SKM-1 treated with dmso at 0.1 percent for 144 hours (cell line): ENCODE results near the gene ALG12.

Experiments used
- DNase-seq: peaks from one replicate; lab custom pipeline; 2025; ENCODE audit not compliant: unreplicated experiment; lab: John Stamatoyannopoulos, UW

ALG12 gene

GRCh38 chr22:49958366-49958921 lies 40.2 kb upstream of the ALG12 start:
- DNase-seq = no peak

DNA sequence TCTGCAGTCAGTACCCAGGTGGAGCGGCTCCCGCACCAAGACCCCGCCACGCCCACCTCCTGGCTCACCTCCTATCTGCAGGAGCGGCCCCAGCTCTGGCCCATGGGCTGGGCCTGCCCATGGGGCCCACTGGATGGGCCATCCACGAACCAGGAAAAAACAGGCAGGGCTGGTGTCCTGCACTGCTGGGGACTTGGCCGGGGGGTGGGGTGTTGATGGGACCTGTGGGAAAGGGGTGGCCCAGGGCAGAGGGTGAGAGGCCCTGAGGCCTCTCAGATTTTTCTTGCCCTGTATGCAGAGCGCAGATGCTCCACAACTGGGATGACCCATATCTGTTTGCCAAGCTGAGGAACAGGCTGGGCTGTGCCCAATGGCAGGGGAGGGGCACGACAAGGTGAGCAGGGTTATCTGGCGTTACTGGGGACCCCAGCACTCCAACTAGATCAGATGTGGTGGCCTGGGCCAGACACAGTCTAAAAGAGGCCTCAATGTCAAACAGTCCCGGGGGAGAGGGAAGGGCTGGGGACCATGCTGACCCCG lies 39.7 kb upstream of the ALG12 start:
- DNase-seq = no peak

DNA sequence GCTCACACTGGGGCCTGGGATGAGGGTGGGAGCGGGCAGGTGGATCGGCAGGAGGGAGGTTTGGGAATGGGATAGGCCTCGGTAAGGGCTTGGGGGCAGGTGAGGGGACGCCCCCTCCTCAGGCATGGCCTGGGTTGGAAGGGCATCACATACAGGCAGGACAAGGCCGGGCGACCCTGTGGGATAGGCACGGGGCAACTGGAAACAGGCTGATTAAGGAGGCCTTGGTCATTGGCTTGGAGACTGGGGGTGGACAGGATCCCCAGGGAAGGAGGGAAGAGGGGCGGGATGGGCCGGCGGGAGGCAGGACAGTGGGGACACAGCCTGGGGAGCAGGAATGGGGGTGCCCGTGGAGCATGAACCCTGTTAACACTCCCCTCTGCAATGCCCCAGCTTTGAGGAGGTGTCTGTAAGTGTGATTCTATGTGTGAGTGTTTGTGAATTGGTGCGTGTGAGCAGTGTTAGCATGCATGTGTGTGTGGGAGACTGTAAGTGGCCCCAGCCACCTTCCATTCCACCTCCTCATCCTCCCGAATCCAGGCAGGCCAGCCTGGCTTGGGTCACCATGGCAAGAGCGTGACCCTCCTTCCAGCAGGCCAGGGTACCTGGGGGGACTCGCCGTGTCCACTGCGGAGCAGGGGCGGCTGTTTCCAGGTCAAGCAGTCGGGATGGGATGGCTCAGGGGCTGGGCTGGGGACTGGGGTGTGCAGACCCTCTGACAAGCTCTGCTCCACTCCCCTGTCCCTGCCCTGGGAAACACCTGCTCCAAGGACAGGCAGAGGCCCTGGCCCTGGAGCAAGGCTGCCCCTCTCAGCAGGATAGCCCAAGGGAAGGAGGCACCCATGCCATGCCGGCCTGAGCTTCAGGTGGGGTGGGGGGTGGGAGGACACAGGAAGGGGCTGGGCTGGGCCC lies 38.9 kb upstream of the ALG12 start:
- no peak for DNase-seq

DNA sequence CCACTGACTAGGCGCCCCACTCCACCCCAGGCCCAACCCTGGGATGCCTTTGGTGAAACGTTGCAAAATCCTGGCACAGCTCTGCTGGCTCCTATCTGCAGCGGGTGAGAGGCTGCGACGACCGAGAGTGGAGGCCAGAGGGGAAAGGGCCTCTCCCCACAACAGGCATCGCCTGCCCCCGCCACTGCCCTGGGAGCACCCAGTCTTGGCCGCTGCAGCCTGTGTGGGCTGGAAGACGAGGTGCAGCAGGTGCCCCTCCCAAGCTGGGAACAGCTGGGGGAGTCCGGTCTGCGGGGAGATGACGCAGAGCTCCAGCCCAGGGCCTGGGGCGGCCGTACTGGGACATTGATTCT lies 38.2 kb upstream of the ALG12 start:
- no peak for DNase-seq

DNA sequence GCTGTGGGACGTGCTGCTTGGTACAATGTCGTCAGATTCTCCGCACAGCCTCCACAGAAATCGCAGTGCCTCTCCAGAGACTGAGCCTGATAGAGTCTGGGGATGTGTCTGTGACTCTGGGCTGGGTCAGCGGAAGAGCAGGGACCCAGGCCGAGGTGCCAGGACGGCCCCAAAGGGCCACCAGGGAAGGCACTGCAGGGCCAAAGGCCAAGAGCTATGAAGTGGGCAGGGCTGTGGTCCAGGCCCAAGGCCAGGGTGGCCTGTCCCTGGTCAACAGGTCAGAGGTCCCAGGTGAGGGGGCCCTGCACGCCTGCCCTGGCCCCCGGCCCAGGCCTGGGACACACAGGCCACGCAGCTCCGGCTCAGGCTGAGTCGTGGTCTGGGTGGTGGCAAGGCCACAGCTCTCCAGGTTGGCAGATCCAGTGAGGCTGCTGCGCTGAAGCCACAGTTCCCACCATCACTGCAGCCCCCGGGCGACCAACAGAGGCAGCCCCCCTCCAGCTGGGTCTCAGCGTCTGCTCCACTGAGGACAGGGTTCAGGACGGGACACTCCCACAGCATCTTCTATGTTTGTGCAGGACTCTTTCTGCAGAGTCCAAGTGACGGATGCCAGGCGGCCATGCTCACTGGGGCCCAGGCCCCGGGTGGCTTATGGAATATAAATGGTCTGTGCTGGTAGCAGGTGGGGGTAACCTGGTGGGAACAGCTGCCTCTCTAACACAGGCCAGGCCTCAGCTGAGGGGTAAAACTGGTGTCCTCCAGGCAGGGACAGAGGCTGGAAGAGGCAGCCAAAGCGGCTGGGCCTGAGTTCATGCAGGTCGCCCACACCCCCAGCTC lies 37.6 kb upstream of the ALG12 start:
- DNase-seq = no peak

DNA sequence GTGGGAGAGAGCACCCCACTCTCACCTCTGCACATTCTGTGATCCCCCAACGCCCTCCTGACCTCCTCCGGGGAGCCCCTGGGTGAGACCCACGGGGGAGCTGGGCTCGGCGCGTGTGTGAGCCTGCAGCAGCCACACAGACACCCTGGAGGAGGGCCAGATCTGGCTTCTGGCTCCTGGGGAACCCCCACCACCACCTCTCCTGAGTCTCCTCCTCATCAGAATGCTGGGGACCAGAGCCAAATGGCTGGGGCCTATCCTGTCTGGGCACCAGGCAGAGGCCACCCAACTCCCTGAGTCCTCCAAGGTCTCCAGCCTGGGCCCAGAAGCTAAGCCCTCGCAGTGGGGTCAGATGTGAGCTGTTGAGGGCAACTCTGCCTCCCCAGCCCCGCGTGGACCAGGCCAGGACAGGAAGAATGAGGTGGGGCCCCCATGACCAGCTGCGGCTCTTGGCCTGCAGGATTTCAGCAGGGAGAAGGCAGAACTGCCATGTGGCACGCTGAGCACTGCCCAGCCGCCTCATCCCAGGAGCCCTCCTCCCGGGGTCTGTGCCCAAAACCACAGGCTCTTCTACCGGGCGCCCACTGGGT lies 36.8 kb upstream of the ALG12 start:
- no peak for DNase-seq

- DNase-seq = no peak
Observed at GRCh38 chr22:49954354-49954753, 36.1 kb upstream of the ALG12 start.

DNA sequence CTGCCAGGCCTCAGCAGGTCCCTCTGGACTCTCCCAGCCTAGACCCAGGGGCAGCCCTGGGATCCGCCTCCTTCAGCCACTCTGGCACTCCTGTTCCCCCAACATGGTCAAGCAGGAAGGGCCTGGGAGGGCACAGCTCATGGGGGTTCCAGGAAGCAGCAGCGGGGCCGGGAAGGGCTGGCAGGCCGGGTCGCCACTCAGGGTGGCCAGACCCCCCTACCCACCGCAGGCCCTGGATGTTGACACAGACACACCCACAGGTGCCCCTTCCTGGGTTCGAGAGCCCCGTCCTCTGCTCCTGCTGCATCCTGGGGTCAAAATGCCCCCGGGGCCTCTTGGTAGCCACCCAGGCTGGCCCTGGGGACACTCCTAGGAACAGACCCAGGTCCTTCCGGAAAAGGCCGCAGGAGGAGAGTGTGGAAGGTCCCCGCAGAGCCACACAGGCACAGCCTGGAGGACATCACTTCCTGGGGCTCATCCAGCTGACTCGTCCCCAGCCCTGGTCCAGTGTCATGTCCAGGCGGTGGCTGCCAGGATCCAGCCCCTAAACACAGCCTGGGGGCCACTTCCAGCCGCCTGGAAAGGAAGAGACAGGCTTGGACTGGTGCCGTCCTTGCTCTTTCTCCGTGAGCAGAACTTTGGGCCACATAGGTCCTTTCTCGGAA lies 35.6 kb upstream of the ALG12 start:
- DNase-seq = no peak

DNA sequence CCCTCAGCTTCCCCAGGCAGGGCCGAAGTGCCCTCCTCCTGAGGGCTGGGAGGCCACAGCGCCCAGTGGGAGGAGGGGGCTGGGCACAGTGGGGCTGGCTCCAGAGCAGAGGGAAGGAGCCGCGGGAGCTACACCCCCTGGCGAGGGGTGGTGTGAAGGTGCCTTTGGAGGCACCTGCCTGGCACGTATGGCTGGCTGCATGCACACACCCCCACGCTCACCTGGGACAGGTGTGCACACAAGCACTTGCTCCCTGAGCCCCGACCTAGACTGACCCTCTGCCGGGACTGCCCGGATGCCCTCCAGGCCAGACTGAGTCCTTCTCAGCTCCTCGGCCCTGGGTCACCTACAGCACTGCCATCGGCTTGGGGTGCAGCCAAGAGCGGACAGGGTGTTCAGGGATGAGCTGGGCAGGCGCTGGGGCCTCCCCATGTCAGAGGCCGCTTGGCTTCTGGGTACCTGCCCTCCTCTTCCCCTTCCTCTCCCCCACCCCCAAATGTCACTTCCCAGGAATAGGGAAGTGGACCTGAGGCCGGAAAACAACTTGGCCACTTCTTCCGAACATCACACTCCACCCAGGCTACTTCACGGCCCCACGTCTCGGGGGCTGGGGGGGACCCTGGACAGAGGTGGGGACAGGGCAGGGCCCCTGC lies 34.9 kb upstream of the ALG12 start:
- no peak for DNase-seq

DNA sequence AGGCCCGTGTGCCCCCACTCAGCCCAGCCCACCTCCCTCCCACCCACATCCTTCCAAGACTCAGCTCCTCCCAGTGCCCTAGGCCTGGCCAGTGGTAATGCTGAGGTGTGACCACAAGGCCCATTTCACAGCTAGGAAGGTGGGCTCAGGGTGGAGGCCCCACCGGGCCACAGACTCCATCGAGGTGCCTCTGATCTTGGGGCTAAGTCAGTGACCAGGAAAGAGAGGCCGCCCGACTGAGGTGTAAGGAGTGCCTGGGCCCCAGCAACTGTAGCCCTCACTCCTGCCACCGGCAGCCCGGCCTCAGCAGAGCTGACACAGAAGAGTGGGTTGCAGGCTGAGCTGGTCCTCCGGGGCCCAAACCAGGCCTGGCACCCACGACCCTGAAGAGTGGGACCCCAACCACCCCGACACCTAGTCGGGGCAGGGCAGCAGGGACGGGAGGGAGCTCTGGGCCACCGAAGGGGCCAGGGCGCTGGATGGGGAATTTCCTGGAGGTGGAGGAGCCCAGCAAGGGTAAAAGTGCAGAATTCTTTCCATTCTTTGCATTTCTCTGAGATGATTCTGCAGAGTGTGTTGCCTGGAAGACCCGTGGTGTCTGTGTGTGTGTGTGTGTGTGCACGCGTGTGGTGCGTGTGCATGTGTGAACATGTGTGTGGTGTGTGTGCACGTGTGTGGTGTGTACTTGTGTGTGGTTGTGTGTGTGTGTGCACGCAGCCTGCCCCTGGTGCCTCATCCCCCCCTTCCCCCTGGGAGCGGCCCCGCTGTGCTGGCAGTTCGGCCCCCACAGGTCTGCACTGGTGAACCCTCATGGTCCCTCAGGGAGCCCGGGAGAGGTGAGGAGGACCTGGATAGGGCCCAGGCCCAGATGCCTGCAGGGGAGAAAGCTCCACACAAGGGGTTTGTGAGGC lies 34.0 kb upstream of the ALG12 start:
- DNase-seq = no peak

DNA sequence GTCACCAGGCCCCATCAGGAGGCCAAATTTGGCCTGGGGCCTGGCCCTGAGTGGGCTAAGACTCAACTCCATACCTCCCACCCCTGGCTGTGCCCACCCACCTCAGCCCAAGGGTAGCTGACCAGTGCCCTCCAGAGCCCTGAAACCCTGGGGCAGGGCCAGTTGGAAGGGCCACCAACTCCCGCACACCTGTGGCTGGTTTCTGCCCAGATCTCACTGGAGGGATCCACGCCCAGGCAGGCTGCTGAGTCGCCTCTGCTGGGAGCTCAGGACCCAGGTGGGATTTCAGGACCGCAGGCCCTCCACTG lies 33.4 kb upstream of the ALG12 start:
- DNase-seq = no peak

DNA sequence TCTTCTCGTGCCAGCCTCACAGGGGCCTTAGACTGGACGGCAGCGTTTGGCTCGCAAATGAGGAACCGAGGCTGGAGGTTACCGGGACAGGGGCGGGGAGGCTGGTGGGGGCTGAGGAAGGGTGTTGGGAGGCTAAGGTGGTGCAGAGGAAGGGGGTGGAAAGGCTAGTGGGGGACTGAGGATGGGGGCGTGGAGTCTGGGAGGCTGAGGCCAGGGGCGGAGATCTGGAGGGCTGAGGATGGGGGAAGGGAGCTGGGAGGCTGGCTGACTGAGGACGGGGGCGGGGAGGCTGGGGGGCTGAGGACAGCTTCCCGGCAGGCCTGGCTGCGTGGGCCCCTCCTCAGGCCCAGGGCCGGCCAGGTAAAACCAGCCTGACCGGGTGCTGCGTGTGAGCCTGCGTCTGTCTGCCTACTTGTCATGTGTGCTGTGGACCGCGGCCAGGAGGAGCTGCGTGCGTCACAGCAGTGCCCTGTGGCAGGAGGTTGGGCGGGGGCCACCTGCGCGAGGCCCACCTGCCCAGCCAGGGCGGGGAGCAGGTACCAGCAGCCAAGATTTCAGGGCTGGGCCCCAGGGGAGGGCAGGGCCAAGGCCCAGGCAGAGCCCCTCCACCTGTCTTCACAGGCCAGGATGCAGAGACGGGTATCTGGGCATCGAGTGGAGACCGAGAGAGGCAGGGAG lies 32.9 kb upstream of the ALG12 start:
- DNase-seq = no peak

DNA sequence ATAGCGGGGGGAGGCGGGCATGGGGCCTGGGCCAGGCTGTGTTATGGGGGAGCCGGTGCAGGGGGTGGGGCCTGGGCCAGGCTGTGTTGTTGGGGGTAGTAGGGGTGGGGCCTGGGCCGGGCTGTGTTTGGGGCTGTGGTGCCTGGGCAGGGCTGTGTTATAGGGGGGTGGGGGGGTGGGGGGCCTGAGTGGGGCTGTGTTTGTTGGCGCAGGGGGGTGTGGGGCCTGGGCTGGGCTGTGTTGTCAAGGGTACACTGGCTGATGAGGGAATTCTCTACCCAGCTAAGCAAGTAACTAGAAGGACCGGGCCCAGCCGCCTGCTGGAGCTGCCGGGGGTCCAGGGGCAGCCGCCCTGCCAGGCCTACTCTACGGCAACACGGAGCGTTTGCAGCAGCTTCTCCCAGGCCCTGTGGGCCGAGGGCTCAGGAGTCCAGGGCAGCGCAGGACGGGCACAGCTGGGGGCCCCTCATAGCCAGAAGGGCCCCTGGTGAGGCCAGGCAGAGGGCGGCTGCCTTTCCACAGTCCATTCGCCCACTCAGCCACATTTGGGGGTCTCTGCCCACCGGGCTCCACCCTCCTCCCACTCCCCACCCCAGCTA lies 32.3 kb upstream of the ALG12 start:
- no peak for DNase-seq

DNA sequence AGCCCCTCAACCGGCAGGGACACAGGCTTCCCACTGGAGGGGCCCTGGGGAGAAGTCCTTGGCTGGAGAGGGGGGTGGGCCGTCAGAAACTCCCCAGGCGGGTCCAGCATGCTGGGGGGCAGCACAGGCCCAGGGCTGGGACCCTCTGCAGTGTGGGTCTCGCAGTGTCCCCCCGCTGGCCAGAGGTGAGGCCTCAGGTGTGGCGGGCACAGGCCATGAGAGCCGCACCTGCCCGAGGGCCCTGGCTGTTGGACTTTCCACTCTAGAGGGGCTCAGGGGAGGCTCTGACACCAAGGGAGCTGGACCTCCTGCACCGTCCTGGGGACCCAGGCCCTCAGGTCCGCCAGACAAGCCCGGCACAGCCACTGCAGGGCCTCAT lies 31.7 kb upstream of the ALG12 start:
- no peak for DNase-seq

DNA sequence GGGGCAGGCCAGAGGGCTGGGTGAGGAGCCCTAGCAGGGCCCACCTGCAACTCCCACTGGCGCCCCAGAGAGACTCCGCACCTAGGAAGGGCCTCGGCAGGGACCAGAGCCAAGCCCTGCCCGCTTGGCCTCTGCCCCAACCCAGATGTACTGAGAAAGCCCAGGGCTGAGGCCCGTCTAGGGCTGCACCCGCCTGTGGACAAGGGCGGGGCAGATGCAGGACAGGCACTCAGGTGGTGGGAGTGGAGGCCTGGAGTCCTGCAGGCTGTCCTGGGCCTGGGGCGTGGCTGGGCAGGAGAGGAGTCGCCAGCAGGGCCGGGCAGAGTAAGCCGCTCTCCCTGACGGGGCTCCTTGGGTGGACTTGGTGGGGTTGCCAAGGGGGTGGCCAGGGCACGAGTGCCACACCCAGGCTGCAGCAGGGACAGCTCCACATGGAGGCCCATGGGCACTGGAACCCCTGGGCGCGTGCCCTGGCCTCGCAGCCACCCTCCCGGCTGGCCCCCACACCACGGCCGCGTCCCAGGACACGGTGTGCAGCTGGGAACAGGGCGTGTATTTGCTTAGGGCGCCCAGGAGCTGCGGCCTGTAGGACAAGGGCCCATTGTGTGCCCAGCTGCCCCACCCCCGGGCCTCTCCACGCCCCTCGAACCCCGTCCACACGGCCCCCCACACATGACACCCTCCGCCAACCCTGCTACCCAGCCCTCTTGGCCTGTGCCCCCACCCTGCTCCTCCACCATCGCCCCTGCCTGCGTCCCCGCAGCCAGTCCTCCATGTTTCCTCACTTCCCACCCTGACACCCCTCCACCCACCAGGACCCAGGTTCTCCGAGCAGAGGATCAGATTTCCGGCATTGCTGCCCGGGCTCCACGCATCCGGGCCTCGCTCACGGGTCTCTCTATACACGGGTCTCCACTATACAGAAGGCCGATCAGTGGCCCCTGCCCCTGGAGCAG lies 31.0 kb upstream of the ALG12 start:
- no peak for DNase-seq

DNA sequence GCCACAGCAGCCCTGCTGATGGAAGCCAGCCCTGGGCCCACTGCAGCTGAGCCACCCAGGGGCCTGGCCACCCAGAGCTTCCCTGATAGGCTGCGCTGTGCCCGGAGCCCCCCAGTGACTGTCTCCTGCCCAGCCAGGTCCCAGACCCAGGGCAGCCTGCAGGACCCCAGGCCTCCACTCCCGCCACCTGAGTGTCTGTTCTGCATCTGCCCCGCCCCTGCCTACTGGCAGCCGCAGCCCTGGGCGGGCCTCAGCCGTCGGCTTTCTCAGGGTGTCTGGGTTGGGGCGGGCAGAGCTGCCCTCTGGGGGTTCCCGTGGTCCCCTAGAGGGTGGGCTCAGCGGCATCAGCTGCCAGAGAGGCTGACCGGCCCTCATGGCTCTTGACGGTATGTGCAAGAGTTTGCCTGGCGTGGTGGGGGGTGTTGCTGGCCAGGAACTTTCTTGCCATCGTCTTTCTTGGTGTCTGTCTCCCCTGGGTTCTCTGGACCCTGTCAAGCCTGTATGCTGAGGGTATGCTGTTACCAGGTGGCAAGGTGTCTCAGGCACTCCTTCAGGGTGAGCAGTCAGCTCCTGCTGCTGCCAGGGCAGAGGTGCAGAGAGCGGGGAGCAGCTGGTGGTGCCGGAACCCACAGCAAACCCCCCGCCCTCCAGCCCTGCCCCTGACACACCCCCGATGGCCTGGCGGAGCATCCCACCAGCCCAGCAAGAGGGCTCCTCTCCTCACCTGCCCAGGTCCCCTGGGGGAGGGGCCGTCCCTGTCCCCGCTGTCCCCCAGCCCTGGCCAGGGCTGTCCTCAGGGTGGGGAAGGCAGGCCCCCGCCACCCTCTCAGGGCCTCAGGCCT lies 30.1 kb upstream of the ALG12 start:
- no peak for DNase-seq

DNA sequence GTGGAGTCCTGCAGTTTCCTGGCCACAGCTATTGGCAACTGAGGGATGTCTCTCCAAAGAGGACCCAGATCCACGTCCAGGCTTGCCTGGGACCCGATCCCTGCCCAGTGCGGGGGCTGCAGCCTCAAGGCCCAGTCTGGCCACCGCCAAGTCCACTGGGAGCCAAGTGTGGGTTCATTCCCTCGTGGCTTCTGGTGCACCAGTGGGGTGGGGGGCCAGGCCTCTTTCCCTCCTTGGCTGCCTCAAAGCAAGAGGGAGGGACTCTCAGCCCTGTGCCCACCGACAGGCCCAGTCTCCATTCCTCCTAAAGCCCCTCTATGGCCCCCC lies 29.0 kb upstream of the ALG12 start:
- no peak for DNase-seq
